Lung microvascular endothelial cell (primary cell): ENCODE measurements around the gene BNC2. TPM values are rescaled to one million over a fixed set of nuclear protein-coding genes. Genes with fewer than 3 reads are reported as not detected.
"Not testable (repeated sequence)": the region's sequence is repeated elsewhere in the genome, so short reads cannot be mapped to it uniquely, and the experiment has no call there.

Experiments
- DNase-seq, 2 donors: peaks; one replicate each; pipeline versions ENCODE4 v3.0.0 to v3.0.0-alpha.2; 2010; ENCODE audit warnings: low read depth in 2 of 2
- total RNA-seq: library from RNA; depleted of rRNA; stranded (reverse); fragments of >200 nt; gene quantifications from 2 replicates; pipeline ENCODE4 v1.2.1, GENCODE V29; 2014

Gene BNC2
- total RNA-seq, 1 donor from 2014 or later: 3.4 TPM

DNA sequence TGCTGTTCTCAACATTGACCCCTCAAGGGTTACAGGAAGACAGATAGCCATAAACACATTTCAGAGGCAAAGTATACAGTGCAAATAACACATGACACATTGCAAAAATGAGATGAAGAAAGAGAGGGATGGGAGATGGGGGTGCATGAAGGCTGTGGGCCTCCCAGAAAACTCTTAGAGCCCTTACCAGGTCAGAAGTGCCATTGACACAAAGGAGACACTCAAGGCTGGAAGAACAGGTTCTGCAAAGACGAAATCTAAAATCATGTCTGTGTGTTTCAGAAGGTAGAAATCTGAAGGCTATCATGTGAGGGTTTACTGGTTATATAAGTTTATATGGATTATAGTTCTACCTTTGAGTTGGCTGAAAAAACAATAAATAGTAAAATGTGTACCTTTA is 318.8 kb downstream of the BNC2 start:
- no peak for DNase-seq

GRCh38 chr9:16545639-16546038 is 324.8 kb downstream of the BNC2 start:
- DNase-seq: no peak

DNA sequence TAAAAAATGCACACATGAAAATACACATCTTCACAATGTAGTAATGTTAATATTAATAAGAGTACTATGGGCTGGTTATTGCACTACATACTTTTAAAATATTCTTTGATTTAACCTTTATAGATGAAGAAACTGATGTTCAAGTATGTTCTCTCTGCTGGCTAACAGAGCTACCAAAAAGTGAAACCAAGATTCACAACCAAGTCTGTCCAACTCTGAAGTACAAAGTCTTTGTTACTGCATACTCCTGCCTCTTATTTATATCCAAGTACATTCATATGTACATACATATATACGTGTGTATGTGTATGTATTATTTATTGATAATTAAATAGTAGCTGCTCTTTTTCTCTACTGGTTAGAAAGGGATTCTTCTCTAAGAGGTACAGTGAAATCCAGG is 325.6 kb downstream of the BNC2 start:
- no peak for DNase-seq

- peak; percentile 12 to 22 for DNase-seq
These were observed 326.8 kb downstream of the BNC2 start for GRCh38 chr9:16543686-16544085.

DNA sequence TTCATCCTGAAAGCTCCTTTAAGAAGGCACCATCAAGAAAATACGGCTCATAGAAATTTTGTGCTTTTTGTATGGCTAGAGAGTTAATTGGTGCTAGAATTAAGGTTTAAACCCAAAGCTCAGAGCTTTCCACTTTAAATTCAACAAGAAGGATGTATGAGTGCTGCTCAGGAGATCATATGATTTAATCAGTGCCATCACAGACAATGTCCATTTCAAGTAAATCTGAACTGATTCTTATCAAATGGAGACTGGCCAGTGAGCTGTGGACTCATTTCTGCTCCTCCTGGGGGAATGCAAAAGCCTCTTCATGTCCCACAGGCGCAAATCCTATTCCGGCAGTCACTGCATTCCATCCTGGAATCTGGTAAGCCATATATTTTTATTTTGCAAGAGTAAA is 327.2 kb downstream of the BNC2 start:
- no peak for DNase-seq

GRCh38 chr9:16542290-16542689 is 328.2 kb downstream of the BNC2 start:
- peak; percentile 11 to 16 for DNase-seq

GRCh38 chr9:16540743-16541613 is 329.5 kb downstream of the BNC2 start:
- DNase-seq: peak; percentile 25 to 82

DNA sequence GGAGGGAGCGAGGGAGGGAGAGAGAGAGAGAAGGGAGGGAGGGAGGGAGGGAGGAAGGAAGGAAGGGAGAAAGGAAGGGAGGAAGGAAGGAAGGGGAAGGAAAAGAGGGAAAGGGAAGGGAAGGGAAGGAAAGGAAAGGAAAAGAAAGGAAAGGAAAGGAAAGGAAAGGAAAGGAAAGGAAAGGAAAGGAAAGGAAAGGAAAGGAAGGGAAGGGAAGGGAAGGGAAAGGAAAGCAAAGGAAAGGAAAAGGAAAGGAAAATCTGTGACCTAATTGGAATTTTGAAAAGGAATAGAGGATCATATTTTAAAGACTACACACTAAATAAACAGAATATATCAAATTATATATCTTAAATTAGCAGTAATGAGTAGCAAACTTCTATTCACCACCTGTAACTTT is 330.8 kb downstream of the BNC2 start:
- DNase-seq: not testable (repeated sequence)

- DNase-seq: no peak
These were observed 334.9 kb downstream of the BNC2 start for GRCh38 chr9:16535555-16535954.

DNA sequence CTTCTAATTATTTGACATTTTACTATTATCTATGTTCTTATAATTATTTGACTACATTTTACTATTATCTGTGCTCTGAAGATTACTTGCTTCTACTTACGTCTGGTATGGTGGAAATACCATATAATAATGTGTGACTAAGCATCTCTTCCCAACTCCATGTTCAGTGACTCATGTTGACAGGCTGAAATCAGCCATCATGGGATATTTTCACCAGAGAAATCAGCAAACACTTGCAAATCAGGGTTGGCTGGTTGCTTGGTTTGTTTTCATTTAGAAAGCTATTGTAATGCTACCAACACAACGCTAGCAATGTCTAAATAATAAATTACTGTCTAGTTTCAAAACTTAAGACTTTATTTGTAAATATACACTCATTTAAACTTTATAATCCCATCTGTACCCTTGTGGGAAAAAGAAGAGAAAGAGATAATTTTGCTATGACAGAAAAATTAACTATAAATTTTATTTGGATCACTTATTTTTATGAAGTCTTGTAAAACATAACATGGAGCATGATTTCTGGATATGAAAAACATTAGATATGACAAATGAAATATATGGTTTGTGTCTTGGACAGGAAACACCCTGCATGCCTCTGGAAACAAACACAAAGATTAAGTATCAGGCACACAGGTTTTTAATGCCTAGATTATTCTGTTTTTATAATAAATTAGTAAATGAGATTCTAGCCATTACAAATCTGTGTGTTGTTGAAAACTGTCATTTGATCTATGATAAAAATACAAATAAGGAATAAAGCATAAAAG is 337.6 kb downstream of the BNC2 start:
- peak; percentile 66 to 92 for DNase-seq

DNA sequence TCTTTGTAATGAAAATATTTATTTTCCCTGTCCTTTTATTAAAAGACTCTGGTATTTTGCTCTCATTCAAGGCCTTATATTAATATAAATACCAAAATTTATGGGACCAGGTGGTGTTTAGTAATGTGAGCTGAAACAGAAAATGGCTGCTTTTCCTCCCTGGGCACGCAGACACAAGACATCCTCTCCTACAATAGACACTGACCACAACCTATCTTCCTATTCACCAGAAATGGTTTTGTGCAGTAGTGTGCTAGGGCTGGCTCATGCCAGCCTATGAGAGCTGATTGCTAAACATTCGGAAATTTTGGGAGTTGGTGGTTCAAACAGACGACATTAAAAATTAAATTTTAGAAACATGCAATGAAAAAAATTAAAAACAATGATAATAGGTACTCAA is 338.2 kb downstream of the BNC2 start:
- DNase-seq: no peak

- DNase-seq: no peak
These were observed 339.5 kb downstream of the BNC2 start for GRCh38 chr9:16530669-16531642.

- no peak for DNase-seq
These were observed 342.9 kb downstream of the BNC2 start for GRCh38 chr9:16527573-16527972.

- peak in 1 of 2 donors; percentile 92 for DNase-seq
These were observed 344.1 kb downstream of the BNC2 start for GRCh38 chr9:16526380-16526779.

DNA sequence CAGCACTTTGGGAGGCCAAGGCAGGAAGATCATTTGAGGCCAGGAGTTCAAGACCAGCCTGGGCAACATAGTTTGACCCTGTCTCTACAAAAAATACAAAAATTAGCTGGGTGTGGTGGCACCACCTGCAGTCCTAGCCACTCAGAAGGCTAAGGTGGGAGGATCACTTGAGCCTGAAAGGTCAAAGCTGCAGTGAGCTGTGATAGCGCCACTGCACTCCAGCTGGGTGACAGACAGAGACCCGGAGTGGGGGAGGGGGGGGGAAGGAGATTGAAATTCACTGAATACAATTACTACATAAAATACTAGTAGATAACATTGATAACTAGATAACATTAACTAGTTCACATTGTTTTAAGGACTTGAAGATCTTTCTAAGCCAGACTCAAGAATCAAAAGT is 345.6 kb downstream of the BNC2 start:
- DNase-seq: no peak

- DNase-seq: no peak
These were observed 346.4 kb downstream of the BNC2 start for GRCh38 chr9:16524078-16524477.

DNA sequence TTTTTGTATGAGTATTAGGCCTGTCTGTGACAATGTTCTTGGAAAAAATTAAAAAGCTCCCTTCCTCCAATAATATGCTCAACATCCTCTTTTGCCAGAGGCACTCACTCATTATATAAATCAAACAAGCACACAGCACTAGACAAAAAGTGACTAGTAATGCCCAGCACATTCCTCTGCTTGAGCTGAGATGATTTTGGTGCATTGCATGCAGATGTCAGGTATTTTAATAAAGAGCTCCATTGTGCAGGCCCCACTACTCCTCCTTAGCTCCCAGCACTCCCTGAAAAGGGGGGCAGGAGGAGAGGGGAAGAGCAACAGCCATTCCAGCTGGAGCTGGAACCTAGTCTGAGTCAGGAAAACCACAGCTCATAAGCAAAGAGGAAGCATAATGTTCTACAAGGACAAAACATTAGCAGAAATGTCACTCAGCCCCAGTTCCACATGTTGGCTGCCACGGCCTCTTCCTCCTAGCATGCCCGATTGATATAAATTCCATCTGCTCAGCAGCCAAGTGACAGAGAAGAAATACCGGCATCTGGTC is 348.5 kb downstream of the BNC2 start:
- peak; percentile 42 to 88 for DNase-seq

DNA sequence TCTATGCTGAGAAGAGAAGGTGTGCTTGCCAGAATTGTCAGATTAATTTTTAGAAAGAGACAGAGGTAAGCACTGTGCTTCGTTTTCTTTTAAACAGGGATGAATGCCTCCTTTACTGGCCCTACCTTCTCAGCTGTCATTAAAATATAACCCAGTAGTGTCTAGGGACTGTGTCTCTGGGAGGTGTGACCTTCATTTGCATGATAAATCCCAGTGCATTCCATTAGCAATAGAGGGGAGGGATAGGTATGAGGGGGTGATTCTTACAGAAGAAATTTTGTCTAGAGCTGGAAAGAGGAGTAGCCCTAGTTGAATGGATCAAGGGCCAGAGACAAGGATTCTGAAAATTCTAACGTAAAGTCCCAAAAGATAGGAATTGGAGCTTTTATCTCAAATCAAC is 351.5 kb downstream of the BNC2 start:
- no peak for DNase-seq

DNA sequence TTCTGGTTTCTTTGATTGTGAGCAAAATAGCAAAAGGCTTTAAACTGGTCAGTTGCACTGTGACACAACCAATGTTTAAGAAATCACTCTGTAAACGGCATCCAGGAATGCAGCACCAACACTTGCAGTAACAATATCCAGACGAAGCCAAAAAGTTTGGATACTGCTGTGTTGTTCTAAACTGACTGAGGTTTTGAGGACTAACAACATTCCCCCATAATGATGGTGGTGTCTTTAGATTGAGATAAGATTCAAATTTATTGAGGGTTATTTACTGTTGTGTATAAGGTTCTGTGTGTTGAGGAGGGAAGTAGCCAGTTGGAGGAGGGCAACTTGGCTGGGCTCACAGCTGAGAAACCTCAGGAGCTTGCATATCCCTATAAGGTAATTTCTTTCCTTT is 353.6 kb downstream of the BNC2 start:
- DNase-seq: no peak

DNA sequence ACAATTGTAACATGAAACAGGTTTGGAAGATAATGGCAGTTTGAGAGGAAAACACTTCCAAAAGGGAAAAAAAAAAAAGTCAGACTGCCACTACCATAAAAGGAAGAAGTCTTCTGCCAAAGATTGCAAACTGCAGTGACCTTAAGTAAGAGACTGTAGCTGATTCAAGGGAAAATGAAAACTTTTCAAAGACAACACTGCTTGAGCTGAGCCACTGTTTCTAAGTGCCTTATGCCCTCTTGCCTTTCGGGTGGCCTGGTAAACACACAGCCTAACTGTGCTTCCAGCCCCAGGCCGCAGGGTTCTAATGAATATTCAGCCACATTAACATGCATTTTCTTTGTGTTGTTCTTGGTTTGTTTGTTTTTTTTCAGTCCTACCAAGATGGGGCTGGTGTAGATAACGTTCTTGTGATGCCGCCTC is 354.6 kb downstream of the BNC2 start:
- peak; percentile 32 to 74 for DNase-seq

DNA sequence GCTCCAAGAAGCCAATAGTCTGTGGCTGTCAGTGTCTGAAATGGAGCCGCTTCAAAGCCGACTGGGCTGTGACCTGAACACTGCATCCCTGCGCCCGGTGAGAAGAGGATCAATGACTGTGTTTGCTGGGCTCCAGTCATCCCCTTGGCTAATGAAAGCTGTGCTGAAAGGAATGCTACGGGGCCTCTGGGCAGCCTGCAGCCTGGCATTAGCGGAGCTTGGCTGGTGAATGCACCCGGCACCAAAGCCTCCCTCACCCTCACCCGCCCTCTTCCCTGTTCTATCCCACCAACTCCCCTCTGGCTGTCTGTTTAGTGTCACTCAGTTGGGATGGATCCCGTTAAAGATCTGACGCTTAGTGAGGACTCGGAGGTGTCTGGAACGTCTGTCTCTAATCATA is 355.3 kb downstream of the BNC2 start:
- no peak for DNase-seq
